ENCODE data around the gene TBC1D8. TPM values are rescaled to one million over a fixed set of nuclear protein-coding genes. Genes with fewer than 3 reads are reported as not detected.
"Not testable (repeated sequence)": the region's sequence is repeated elsewhere in the genome, so short reads cannot be mapped to it uniquely, and the experiment has no call there.

Gene TBC1D8
- total RNA-seq: 52.3 and 65.9 TPM in 2 replicates

- DNase-seq (ENCODE audit: extremely low read depth, low read depth, low spot score): no peak
Observed at GRCh38 chr2:101151146-101151858, at the start of gene TBC1D8. Gene TBC1D8, minus strand, starts transcription at chr2:101151382. Its CDS starts 129 bp downstream, at chr2:101151253.

- no peak for DNase-seq (ENCODE audit: extremely low read depth, low read depth, low spot score)
Observed at GRCh38 chr2:101200676-101201075, 49.5 kb upstream of the TBC1D8 start.

GRCh38 chr2:101199251-101199791 lies 48.1 kb upstream of the TBC1D8 start:
- no peak for DNase-seq (ENCODE audit: extremely low read depth, low read depth, low spot score)

GRCh38 chr2:101197814-101198213 lies 46.6 kb upstream of the TBC1D8 start:
- DNase-seq (ENCODE audit: extremely low read depth, low read depth, low spot score): no peak

- no peak for DNase-seq (ENCODE audit: extremely low read depth, low read depth, low spot score)
Observed at GRCh38 chr2:101197215-101197745, 46.1 kb upstream of the TBC1D8 start.

- no peak for DNase-seq (ENCODE audit: extremely low read depth, low read depth, low spot score)
Observed at GRCh38 chr2:101195871-101196661, 44.9 kb upstream of the TBC1D8 start.

GRCh38 chr2:101193033-101193626 lies 41.9 kb upstream of the TBC1D8 start:
- no peak for DNase-seq (ENCODE audit: extremely low read depth, low read depth, low spot score)

GRCh38 chr2:101190747-101191516 lies 39.8 kb upstream of the TBC1D8 start:
- no peak for DNase-seq (ENCODE audit: extremely low read depth, low read depth, low spot score)

- DNase-seq (ENCODE audit: extremely low read depth, low read depth, low spot score): peak; percentile 12
Observed at GRCh38 chr2:101188683-101189405, 37.7 kb upstream of the TBC1D8 start.

- no peak for DNase-seq (ENCODE audit: extremely low read depth, low read depth, low spot score)
Observed at GRCh38 chr2:101187131-101187530, 35.9 kb upstream of the TBC1D8 start.

- DNase-seq (ENCODE audit: extremely low read depth, low read depth, low spot score): no peak
Observed at GRCh38 chr2:101185656-101186055, 34.5 kb upstream of the TBC1D8 start.

GRCh38 chr2:101185085-101185484 lies 33.9 kb upstream of the TBC1D8 start:
- no peak for DNase-seq (ENCODE audit: extremely low read depth, low read depth, low spot score)

- no peak for DNase-seq (ENCODE audit: extremely low read depth, low read depth, low spot score)
Observed at GRCh38 chr2:101179982-101180381, 28.8 kb upstream of the TBC1D8 start.

- DNase-seq (ENCODE audit: extremely low read depth, low read depth, low spot score): no peak
Observed at GRCh38 chr2:101176803-101177202, 25.6 kb upstream of the TBC1D8 start.

GRCh38 chr2:101175991-101176390 lies 24.8 kb upstream of the TBC1D8 start:
- DNase-seq (ENCODE audit: extremely low read depth, low read depth, low spot score): no peak

GRCh38 chr2:101173707-101174295 lies 22.6 kb upstream of the TBC1D8 start:
- no peak for DNase-seq (ENCODE audit: extremely low read depth, low read depth, low spot score)

- not testable (repeated sequence) for DNase-seq (ENCODE audit: extremely low read depth, low read depth, low spot score)
Observed at GRCh38 chr2:101169822-101170221, 18.6 kb upstream of the TBC1D8 start.

GRCh38 chr2:101168706-101169105 lies 17.5 kb upstream of the TBC1D8 start:
- DNase-seq (ENCODE audit: extremely low read depth, low read depth, low spot score): no peak

- DNase-seq (ENCODE audit: extremely low read depth, low read depth, low spot score): not testable (repeated sequence)
Observed at GRCh38 chr2:101167532-101167931, 16.4 kb upstream of the TBC1D8 start.

Data from glomerular endothelial cell (primary cell).